ENCODE results near the gene PCSK1N.
"Not testable (repeated sequence)": the region's sequence is repeated elsewhere in the genome, so short reads cannot be mapped to it uniquely, and the experiment has no call there.

DNA sequence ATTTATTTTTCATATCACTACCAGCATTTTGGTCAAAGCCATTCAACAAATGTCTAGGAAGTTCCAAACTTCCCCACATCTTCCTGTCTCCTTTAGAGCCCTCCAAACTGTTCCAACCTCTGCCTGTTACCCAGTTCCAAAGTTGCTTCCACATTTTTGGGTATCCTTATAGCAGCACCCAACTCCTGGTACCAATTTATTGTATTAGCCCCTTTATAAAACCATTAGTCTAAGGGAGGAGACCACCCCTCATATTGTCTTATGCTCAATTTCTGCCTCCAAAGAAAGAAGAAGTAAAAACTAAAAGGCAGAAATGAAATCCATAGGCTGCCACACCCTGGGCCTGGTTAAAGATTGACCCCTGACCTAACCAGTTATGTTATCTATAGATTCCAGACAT is 18.1 kb upstream of the PCSK1N start:
- not testable (repeated sequence) for TF ChIP-seq POLR2A (IDR thresholded peaks at IDR 0.05; ENCODE audit: low read depth, low read length); EZH2 (IDR thresholded peaks at IDR 0.05; ENCODE audit: borderline replicate concordance, low read depth, low read length, severe bottlenecking); MAX (IDR thresholded peaks at IDR 0.05; ENCODE audit: insufficient read depth, insufficient read length); MYC (IDR thresholded peaks at IDR 0.05; ENCODE audit: low read depth, low read length); JUN (IDR thresholded peaks at IDR 0.05; ENCODE audit: borderline replicate concordance, insufficient read depth, insufficient read length, low read depth); POLR2AphosphoS5 (IDR thresholded peaks at IDR 0.05; ENCODE audit: insufficient read depth, low read depth, low read length); FOS (IDR thresholded peaks at IDR 0.05; ENCODE audit: borderline replicate concordance, insufficient read depth, low read length)
- TF ChIP-seq, protein P1, sequence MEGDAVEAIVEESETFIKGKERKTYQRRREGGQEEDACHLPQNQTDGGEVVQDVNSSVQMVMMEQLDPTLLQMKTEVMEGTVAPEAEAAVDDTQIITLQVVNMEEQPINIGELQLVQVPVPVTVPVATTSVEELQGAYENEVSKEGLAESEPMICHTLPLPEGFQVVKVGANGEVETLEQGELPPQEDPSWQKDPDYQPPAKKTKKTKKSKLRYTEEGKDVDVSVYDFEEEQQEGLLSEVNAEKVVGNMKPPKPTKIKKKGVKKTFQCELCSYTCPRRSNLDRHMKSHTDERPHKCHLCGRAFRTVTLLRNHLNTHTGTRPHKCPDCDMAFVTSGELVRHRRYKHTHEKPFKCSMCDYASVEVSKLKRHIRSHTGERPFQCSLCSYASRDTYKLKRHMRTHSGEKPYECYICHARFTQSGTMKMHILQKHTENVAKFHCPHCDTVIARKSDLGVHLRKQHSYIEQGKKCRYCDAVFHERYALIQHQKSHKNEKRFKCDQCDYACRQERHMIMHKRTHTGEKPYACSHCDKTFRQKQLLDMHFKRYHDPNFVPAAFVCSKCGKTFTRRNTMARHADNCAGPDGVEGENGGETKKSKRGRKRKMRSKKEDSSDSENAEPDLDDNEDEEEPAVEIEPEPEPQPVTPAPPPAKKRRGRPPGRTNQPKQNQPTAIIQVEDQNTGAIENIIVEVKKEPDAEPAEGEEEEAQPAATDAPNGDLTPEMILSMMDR (IDR thresholded peaks at IDR 0.05; ENCODE audit: extremely low read depth in 1 of 2, insufficient read depth in 1 of 2, low read depth in 1 of 2, low read length in 2 of 2), result not testable (repeated sequence)

Data from endothelial cell of umbilical vein (primary cell).